SK-N-SH (cell line): ENCODE results near the gene LINGO3. TPM values are rescaled to one million over a fixed set of nuclear protein-coding genes. Genes with fewer than 3 reads are reported as not detected.

Experiments
- CTCF ChIA-PET: fragments of 300-600, 350-600 bp; formaldehyde crosslinking; extraction: SDS; loops from one replicate; lab custom pipeline; 2021; lab: Yijun Ruan, JAX
- POLR2A ChIA-PET: fragments of 350-600 bp; sonication (Branson Sonifier 250); formaldehyde crosslinking; extraction: SDS; loops from one replicate; lab custom pipeline; 2020; ENCODE audit warnings: antibody characterized with exemption, inconsistent platforms; lab: Yijun Ruan, JAX
- DNase-seq: peaks from one replicate; pipeline ENCODE4 v3.0.0; 2012
- H2AFZ ChIP-seq: fragments of 200-600 bp; sonication (generic); 2 replicates; pipeline ENCODE4 v1.8.1; 2016; ENCODE audit warnings: antibody characterized with exemption, mild to moderate bottlenecking, low read depth
- H3F3A ChIP-seq: fragments of 200-600 bp; sonication (generic); replicated peaks from 2 replicates; pipeline ENCODE3; 2016; ENCODE audit warnings: antibody characterized with exemption, mild to moderate bottlenecking; ENCODE audit not compliant: insufficient read depth
- H3K27ac ChIP-seq, 2 experiments: fragments of 200-500 bp in 1 of 2; fragments of 200-600 bp in 1 of 2; sonication (Bioruptor generic) in 1 of 2; sonication (generic), shearing (Covaris generic) in 1 of 2; 2 replicates each; pipeline versions ENCODE4 v1.5.1 to v1.6.1; 2014 to 2016; ENCODE audit warnings: low read depth in 2 of 2, inconsistent platforms in 1 of 2, low read length in 1 of 2, mild to moderate bottlenecking in 1 of 2, mixed read lengths in 1 of 2
- H3K27me3 ChIP-seq: fragments of 200-600 bp; sonication (generic), shearing (Covaris generic); 2 replicates; pipeline ENCODE4 v1.6.1; 2016; ENCODE audit warnings: mixed run types; ENCODE audit not compliant: insufficient read depth
- H3K36me3 ChIP-seq, 2 experiments: fragments of 200-500 bp in 1 of 2; fragments of 200-600 bp in 1 of 2; sonication (Bioruptor generic) in 1 of 2; sonication (generic) in 1 of 2; replicated peaks in 1 of 2; 2 replicates each; pipeline versions ENCODE3 to v1.5.1; 2014 to 2016; ENCODE audit warnings: low read length in 1 of 2, mild to moderate bottlenecking in 1 of 2; ENCODE audit not compliant: insufficient read depth in 2 of 2, control insufficient read depth in 1 of 2
- H3K4me1 ChIP-seq, 2 experiments: fragments of 200-500 bp in 1 of 2; fragments of 200-600 bp in 1 of 2; sonication (Bioruptor generic) in 1 of 2; sonication (generic), shearing (Covaris generic) in 1 of 2; 2 replicates each; pipeline versions ENCODE4 v1.5.1 to v1.6.1; 2014 to 2016; ENCODE audit warnings: low read depth in 1 of 2, low read length in 1 of 2, mixed run types in 1 of 2; ENCODE audit not compliant: insufficient read depth in 2 of 2, control insufficient read depth in 1 of 2
- H3K4me2 ChIP-seq: fragments of 200-600 bp; sonication (generic), shearing (Covaris generic); 2 replicates; pipeline ENCODE4 v1.6.1; 2017; ENCODE audit warnings: mixed run types
- H3K4me3 ChIP-seq, 2 experiments: fragments of 200-500 bp in 1 of 2; fragments of 200-600 bp in 1 of 2; sonication (Bioruptor generic) in 1 of 2; sonication (generic), shearing (Covaris generic) in 1 of 2; 2 replicates each; pipeline versions ENCODE4 v1.5.1 to v1.8.1; 2014 to 2016; ENCODE audit warnings: low read depth in 2 of 2, inconsistent platforms in 1 of 2, low read length in 1 of 2, mild to moderate bottlenecking in 1 of 2, mixed read lengths in 1 of 2, moderate library complexity in 1 of 2
- H3K79me2 ChIP-seq: fragments of 200-600 bp; sonication (generic); 2 replicates; pipeline ENCODE4 v1.8.1; 2017; ENCODE audit warnings: mild to moderate bottlenecking; ENCODE audit not compliant: insufficient read depth
- H3K9ac ChIP-seq: fragments of 200-600 bp; sonication (generic); 2 replicates; pipeline ENCODE4 v1.6.1; 2017; ENCODE audit warnings: mixed run types
- H3K9me2 ChIP-seq: fragments of 200-600 bp; sonication (generic); 2 replicates; pipeline ENCODE4 v1.6.1; 2017; ENCODE audit warnings: mixed run types
- H3K9me3 ChIP-seq: fragments of 200-600 bp; sonication (generic); 2 replicates; pipeline ENCODE4 v1.6.1; 2017; ENCODE audit warnings: mixed run types, mild to moderate bottlenecking, moderate library complexity
- H4K20me1 ChIP-seq: fragments of 200-600 bp; sonication (generic); 2 replicates; pipeline ENCODE4 v1.6.1; 2017; ENCODE audit warnings: mild to moderate bottlenecking, mixed run types; ENCODE audit not compliant: insufficient read depth
- CHD2 ChIP-seq: fragments of 150-350 bp; IDR thresholded peaks from 2 replicates; pipeline ENCODE4 v1.6.1; 2018; ENCODE audit warnings: low read length; ENCODE audit not compliant: partially characterized antibody
- ELF1 ChIP-seq: IDR thresholded peaks from 2 replicates; pipeline ENCODE4 v1.4.0; 2012
- EP300 ChIP-seq, 2 experiments: IDR thresholded peaks; 2 replicates each; pipeline versions ENCODE4 v1.4.0 to v1.6.1; 2012; ENCODE audit warnings: borderline replicate concordance in 1 of 2, low read depth in 1 of 2, low read length in 1 of 2
- EZH2phosphoT487 ChIP-seq: fragments of 200-600 bp; sonication (generic); IDR thresholded peaks from 2 replicates; pipeline ENCODE4 v1.6.1; 2017; ENCODE audit warnings: low read depth, mixed run types, mild to moderate bottlenecking, antibody characterized with exemption, moderate library complexity, borderline replicate concordance
- FOXJ3 ChIP-seq: sonication (generic); formaldehyde crosslinking; IDR thresholded peaks from 2 replicates; pipeline ENCODE4 v1.5.1; 2020; ENCODE audit warnings: mild to moderate bottlenecking, missing genetic modification reagents
- GABPA ChIP-seq: IDR thresholded peaks from 2 replicates; pipeline ENCODE4 v1.4.0; 2012; ENCODE audit warnings: low read depth, mild to moderate bottlenecking
- JUND ChIP-seq: IDR thresholded peaks from 2 replicates; pipeline ENCODE4 v1.4.0; 2012
- MEF2A ChIP-seq: IDR thresholded peaks from 2 replicates; pipeline ENCODE4 v1.4.0; 2012; ENCODE audit warnings: low read depth, borderline replicate concordance
- MXI1 ChIP-seq: IDR thresholded peaks from 2 replicates; pipeline ENCODE4 v1.6.1; 2012; ENCODE audit warnings: mild to moderate bottlenecking, low read depth, low read length, improper control_type of control experiment
- POLR2AphosphoS5 ChIP-seq: IDR thresholded peaks from 2 replicates; pipeline ENCODE4 v1.6.1; 2012; ENCODE audit warnings: low read depth, low read length
- RAD21 ChIP-seq: IDR thresholded peaks from 2 replicates; pipeline ENCODE4 v1.6.1; 2012; ENCODE audit warnings: mild to moderate bottlenecking, low read length
- REST ChIP-seq: IDR thresholded peaks from 2 replicates; pipeline ENCODE4 v1.6.1; 2012; ENCODE audit warnings: mild to moderate bottlenecking, low read depth, low read length, moderate library complexity
- RFX5 ChIP-seq: IDR thresholded peaks from 2 replicates; pipeline ENCODE4 v1.6.1; 2012; ENCODE audit warnings: mild to moderate bottlenecking, improper control_type of control experiment, low read length
- SMC3 ChIP-seq: IDR thresholded peaks from 2 replicates; pipeline ENCODE4 v1.6.1; 2012; ENCODE audit warnings: low read depth, low read length, improper control_type of control experiment
- TAF1 ChIP-seq: IDR thresholded peaks from 2 replicates; pipeline ENCODE4 v1.6.1; 2012; ENCODE audit warnings: low read depth, mild to moderate bottlenecking, low read length, moderate library complexity, borderline replicate concordance
- TEAD4 ChIP-seq: IDR thresholded peaks from 2 replicates; pipeline ENCODE4 v1.4.0; 2012; ENCODE audit warnings: mild to moderate bottlenecking, borderline replicate concordance; ENCODE audit not compliant: insufficient read depth
- USF1 ChIP-seq: IDR thresholded peaks from 2 replicates; pipeline ENCODE4 v1.4.0; 2012; ENCODE audit warnings: low read depth, borderline replicate concordance
- YY1 ChIP-seq: IDR thresholded peaks from 2 replicates; pipeline ENCODE4 v1.4.0; 2012; ENCODE audit warnings: low read depth, mild to moderate bottlenecking
- ZBTB33 ChIP-seq: IDR thresholded peaks from 2 replicates; pipeline ENCODE4 v1.4.0; 2012; ENCODE audit warnings: low read depth, borderline replicate concordance
- WGBS: methylation state at CpG from one replicate; pipeline ENCODE4 v1.1.6; 2017; ENCODE audit warnings: low lambda C conversion rate; 5-methylcytosine and 5-hydroxymethylcytosine counted together
- polyA plus RNA-seq, 3 experiments: library from polyadenylated mRNA; depleted of rRNA; stranded (reverse); fragments of >200 nt; gene quantifications; 2 replicates each; pipeline ENCODE4 v1.2.3, GENCODE V29; 2012
- TF ChIP-seq, protein P1 (sequence below): fragments of 200-600 bp; sonication (generic); IDR thresholded peaks from 2 replicates; pipeline ENCODE4 v1.6.1; 2017; ENCODE audit warnings: antibody characterized with exemption, mild to moderate bottlenecking, moderate library complexity

LINGO3 gene
- polyA plus RNA-seq, 1 of the 3 experiments (the other 2 are of a cell fraction): not detected

- TF ChIP-seq REST (no peak), SMC3 (no peak), USF1 (no peak), JUND (no peak), ELF1 (no peak)
Measured at GRCh38 chr19:2303211-2303798, 4.6 kb downstream of the LINGO3 start (continued).

DNA sequence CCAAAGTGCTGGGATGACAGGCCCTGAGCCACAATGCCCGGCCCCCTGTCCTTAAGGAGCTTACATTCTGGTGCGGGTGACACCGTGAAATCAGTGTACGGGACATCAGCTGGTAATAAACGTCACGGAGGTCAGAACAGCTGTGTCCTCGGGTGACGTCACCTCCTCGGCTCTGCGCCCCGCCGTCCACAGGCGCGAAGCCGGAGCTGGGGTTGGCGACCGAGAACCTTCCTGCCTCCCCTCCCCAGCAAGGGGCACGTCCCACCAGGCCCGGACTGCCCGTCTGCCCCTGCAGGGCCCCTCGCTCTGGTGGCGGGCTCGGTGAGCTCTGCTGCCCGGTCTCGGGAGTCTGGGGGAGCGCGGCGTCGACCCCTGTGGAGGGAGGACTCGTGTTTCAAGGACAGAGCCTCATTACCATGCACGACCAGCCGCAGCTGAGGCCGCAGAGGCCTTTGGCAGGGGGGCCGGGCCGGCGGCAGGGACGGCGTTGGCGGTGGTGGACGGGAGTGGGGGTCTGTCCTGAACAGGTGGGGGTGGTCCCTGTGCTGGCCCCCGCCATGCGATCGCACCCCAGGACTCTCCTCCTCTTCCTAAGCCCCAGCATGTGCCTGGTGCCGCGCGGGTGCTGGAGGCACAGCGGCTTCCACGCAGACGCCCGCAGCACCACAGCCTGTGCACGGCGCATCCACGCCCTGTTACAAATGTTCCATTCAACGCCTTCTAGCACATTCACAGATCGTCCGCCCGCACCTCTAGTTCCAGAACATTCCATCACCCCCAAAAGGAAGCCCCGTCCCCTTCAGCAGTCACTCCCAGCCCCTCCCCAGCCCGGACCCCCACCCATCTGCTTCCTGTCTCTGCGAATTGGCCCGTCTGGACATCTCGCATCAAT lies 5.4 kb downstream of the LINGO3 start:
- ChIA-PET CTCF (interaction anchor here (1.2 to 3.0 kb wide), 3 partner anchors 8 to 72 kb away, joined by 3 to 15 read pairs (median 5); no protein-coding TSS in a partner anchor), POLR2A (interaction anchor here (1.8 kb wide), 1 partner anchor 52 kb away, joined by 4 read pairs; no protein-coding TSS in a partner anchor)
- Histone ChIP-seq H3K79me2 (no peaks in the 10 kb centered on the region), H3K4me3 (no peak overlapping the region), H3F3A (peaks cover 5% of the 10 kb centered on the region), H3K4me1 (no peaks in the 10 kb centered on the region), H3K4me2 (no peak overlapping the region), H4K20me1 (no peaks in the 10 kb centered on the region), H3K36me3 (no peaks in the 10 kb centered on the region), H3K9ac (no peak overlapping the region), H3K27me3 (no peaks in the 10 kb centered on the region; the same call in 1 of the 2 replicates), H3K9me3 (no peaks in the 10 kb centered on the region), H3K27ac (no peak overlapping the region), H2AFZ (no peak overlapping the region), H3K9me2 (no peaks in the 10 kb centered on the region)
- WGBS: 88% methylated on average over 44 of the region's 62 CpGs
- no peak for DNase-seq
- TF ChIP-seq EP300 (IDR thresholded peaks at IDR 0.05; ENCODE audit: borderline replicate concordance in 1 of 2, low read depth in 1 of 2, low read length in 1 of 2) (no peak), CHD2 (no peak), SMC3 (no peak), JUND (no peak), TAF1 (no peak), RAD21 (no peak), GABPA (no peak), RFX5 (no peak), POLR2AphosphoS5 (no peak), MXI1 (no peak), TEAD4 (no peak), MEF2A (no peak), EZH2phosphoT487 (no peak), FOXJ3 (CRISPR knock-in tag) (no peak), ZBTB33 (no peak), YY1 (no peak)
- TF ChIP-seq, protein P1, sequence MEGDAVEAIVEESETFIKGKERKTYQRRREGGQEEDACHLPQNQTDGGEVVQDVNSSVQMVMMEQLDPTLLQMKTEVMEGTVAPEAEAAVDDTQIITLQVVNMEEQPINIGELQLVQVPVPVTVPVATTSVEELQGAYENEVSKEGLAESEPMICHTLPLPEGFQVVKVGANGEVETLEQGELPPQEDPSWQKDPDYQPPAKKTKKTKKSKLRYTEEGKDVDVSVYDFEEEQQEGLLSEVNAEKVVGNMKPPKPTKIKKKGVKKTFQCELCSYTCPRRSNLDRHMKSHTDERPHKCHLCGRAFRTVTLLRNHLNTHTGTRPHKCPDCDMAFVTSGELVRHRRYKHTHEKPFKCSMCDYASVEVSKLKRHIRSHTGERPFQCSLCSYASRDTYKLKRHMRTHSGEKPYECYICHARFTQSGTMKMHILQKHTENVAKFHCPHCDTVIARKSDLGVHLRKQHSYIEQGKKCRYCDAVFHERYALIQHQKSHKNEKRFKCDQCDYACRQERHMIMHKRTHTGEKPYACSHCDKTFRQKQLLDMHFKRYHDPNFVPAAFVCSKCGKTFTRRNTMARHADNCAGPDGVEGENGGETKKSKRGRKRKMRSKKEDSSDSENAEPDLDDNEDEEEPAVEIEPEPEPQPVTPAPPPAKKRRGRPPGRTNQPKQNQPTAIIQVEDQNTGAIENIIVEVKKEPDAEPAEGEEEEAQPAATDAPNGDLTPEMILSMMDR: no peak
